GM12878 (cell line): Measurements from ENCODE around the gene SEC23IP. TPM values are rescaled to one million over a fixed set of nuclear protein-coding genes. Genes with fewer than 3 reads are reported as not detected.
A peak's percentile ranks its signal among the peaks of the same experiment; 100 is the strongest.

Experiments used
- ATAC-seq: fragments of 200-7000 bp; cut with Tn5 transposase; 3 replicates; pipeline ENCODE4 v1.9.1; 2020; ENCODE audit warnings: mild to moderate bottlenecking, moderate library complexity
- Bru-seq: library from RNA; stranded (reverse); fragments of 400-500 nt; gene quantifications from one replicate; lab custom pipeline; 2021; lab: Mats Ljungman, UMichigan
- BruChase-seq, 2 experiments: library from RNA; stranded (reverse); fragments of 400-500 nt; gene quantifications; one replicate each; lab custom pipeline; 2021; lab: Mats Ljungman, UMichigan
- BruUV-seq: library from RNA; stranded (reverse); fragments of 400-500 nt; replicated peaks from 2 replicates; lab custom pipeline; 2021; lab: Mats Ljungman, UMichigan
- CTCF ChIA-PET: fragments of 300-600 bp; sonication (Branson Sonifier 250); formaldehyde crosslinking; extraction: SDS; loops from one replicate; lab custom pipeline; 2021; ENCODE audit warnings: inconsistent platforms; lab: Yijun Ruan, JAX
- POLR2A ChIA-PET: fragments of 350-600 bp; formaldehyde crosslinking; extraction: SDS; loops from one replicate; lab custom pipeline; 2021; ENCODE audit warnings: inconsistent platforms; lab: Charles Lee
- RAD21 ChIA-PET: fragments of 300-600 bp; sonication (Branson Sonifier 250); formaldehyde crosslinking; loops from one replicate; lab custom pipeline; 2023; ENCODE audit warnings: antibody characterized with exemption; ENCODE audit not compliant: unreplicated experiment; lab: Charles Lee
- SMC1A ChIA-PET: fragments of 300-600 bp; sonication (Branson Sonifier 250); formaldehyde crosslinking; loops from one replicate; lab custom pipeline; 2023; ENCODE audit not compliant: unreplicated experiment, uncharacterized antibody; lab: Charles Lee
- DNase-seq: peaks from one replicate; pipeline ENCODE4 v3.0.0-alpha.2; 2011; ENCODE audit warnings: low read depth, low spot score
- FAIRE-seq: peaks from 3 replicates; lab custom pipeline; 2011; peaks lifted over from hg19 to GRCh38; lab: Jason Lieb, UNC
- H2AFZ ChIP-seq: 2 replicates; pipeline ENCODE4 v1.6.0; 2011; ENCODE audit warnings: low read depth, low read length, control low read depth; ENCODE audit not compliant: control insufficient read depth
- H3K27ac ChIP-seq: 2 replicates; pipeline ENCODE4 v1.5.1; 2011; ENCODE audit warnings: control low read depth; ENCODE audit not compliant: control insufficient read depth, insufficient read depth
- H3K27me3 ChIP-seq, 2 experiments: replicated peaks in 1 of 2; 2 replicates each; pipeline versions ENCODE4 v1.6.0 to v1.6.1; 2011; ENCODE audit warnings: low read length in 1 of 2; ENCODE audit not compliant: control insufficient read depth in 2 of 2, insufficient read depth in 2 of 2
- H3K36me3 ChIP-seq, 2 experiments: 2 replicates each; pipeline ENCODE4 v1.5.1; 2011; ENCODE audit warnings: low read length in 1 of 2; ENCODE audit not compliant: control insufficient read depth in 2 of 2, insufficient read depth in 2 of 2
- H3K4me1 ChIP-seq: 2 replicates; pipeline ENCODE4 v1.6.1; 2011; ENCODE audit warnings: mild to moderate bottlenecking, low read length, moderate library complexity, mixed read lengths; ENCODE audit not compliant: control insufficient read depth, insufficient read depth
- H3K4me2 ChIP-seq: 2 replicates; pipeline ENCODE4 v1.6.0; 2011; ENCODE audit warnings: control low read depth; ENCODE audit not compliant: control insufficient read depth, insufficient read depth
- H3K4me3 ChIP-seq: fragments of 200-600 bp; sonication (generic); 2 replicates; pipeline ENCODE4 v1.5.1; 2016
- H3K79me2 ChIP-seq: 2 replicates; pipeline ENCODE4 v1.6.0; 2011; ENCODE audit warnings: low read length; ENCODE audit not compliant: control insufficient read depth, insufficient read depth
- H3K9ac ChIP-seq: 2 replicates; pipeline ENCODE4 v1.8.0; 2011; ENCODE audit warnings: low read length, control low read depth, mixed read lengths; ENCODE audit not compliant: control insufficient read depth, insufficient read depth
- H3K9me3 ChIP-seq: replicated peaks from 3 replicates; pipeline ENCODE4 v1.5.1; 2011; ENCODE audit warnings: mild to moderate bottlenecking, low read length; ENCODE audit not compliant: control insufficient read depth, insufficient read depth
- H4K20me1 ChIP-seq: 2 replicates; pipeline ENCODE4 v1.6.0; 2011; ENCODE audit not compliant: control insufficient read depth, insufficient read depth
- E2F4 ChIP-seq: IDR thresholded peaks from 2 replicates; pipeline ENCODE4 v1.6.1; 2012; ENCODE audit warnings: low read depth, low read length, improper control_type of control experiment
- LARP7 ChIP-seq: fragments of 450-650 bp; IDR thresholded peaks from 2 replicates; pipeline ENCODE4 v1.6.1; 2017; ENCODE audit warnings: mild to moderate bottlenecking
- YY1 ChIP-seq: IDR thresholded peaks from 2 replicates; pipeline ENCODE4 v1.6.1; 2011; ENCODE audit warnings: low read depth, mild to moderate bottlenecking, low read length
- ZNF217 ChIP-seq: fragments of 450-650 bp; IDR thresholded peaks from 2 replicates; pipeline ENCODE4 v1.6.1; 2017; ENCODE audit warnings: antibody characterized with exemption, mild to moderate bottlenecking
- WGBS: methylation state at CpG from one replicate; pipeline ENCODE4 v1.1.6; 2016; ENCODE audit warnings: low lambda C conversion rate; ENCODE audit not compliant: insufficient replicate concordance, insufficient coverage; ENCODE audit errors: missing lambda C conversion rate; 5-methylcytosine and 5-hydroxymethylcytosine counted together
- in situ Hi-C: fragments of 300-500 bp; cut with MboI; formaldehyde crosslinking; loops from 9 replicates; pipeline ENCODE4 v1.14.3; 2018; ENCODE audit warnings: mixed read lengths
- intact Hi-C: fragments of 100-400 bp; cut with micrococcal nuclease; formaldehyde crosslinking; loops from one replicate; pipeline ENCODE4 v1.14.2; 2022; ENCODE audit not compliant: unreplicated experiment
- long read RNA-seq, 2 experiments: library from polyadenylated mRNA; unstranded; transcript quantifications; one replicate each; pipeline ENCODE4 v2.0.0, GENCODE V29; 2019 to 2020
- polyA minus RNA-seq, 3 experiments: library from RNA; depleted of rRNA, polyadenylated mRNA; stranded (reverse); fragments of >200 nt; gene quantifications; 2 replicates each; pipeline ENCODE4 v1.2.3, GENCODE V29; 2011
- polyA plus RNA-seq, 11 experiments: library from polyadenylated mRNA; depleted of rRNA in 4 of 11; unstranded in 6 of 11; stranded (reverse) in 5 of 11; fragments of >200 nt; fragmentation: Nextera tagmentation in 4 of 11; fragmentation: Illumina TruSeq in 1 of 11; extraction: Ambion mirVana in 4 of 11; extraction: Trizol in 1 of 11; gene quantifications; 1 replicate in 1 of 11; 2 replicates in 10 of 11; pipeline versions ENCODE4 v1.2.1 to v1.2.3, GENCODE V29; 2011 to 2016; ENCODE audit warnings: inconsistent platforms in 2 of 11, missing spikeins in 2 of 11, low read depth in 1 of 11
- total RNA-seq, 4 experiments: library from RNA; depleted of rRNA in 3 of 4; stranded (reverse); fragments of >200 nt in 3 of 4; fragmentation: Illumina TruSeq in 1 of 4; extraction: Trizol in 1 of 4; gene quantifications; 2 replicates each; pipeline versions ENCODE4 v1.2.1 to v1.2.3, GENCODE V29; 2013 to 2021
- TF ChIP-seq, protein P1 (sequence below): IDR thresholded peaks from 2 replicates; pipeline ENCODE4 v1.6.1; 2012; ENCODE audit warnings: improper control_type of control experiment, low read depth, low read length; ENCODE audit not compliant: insufficient replicate concordance
- TF ChIP-seq, protein P2 (sequence below): IDR thresholded peaks from 2 replicates; pipeline ENCODE4 v1.6.1; 2011; ENCODE audit warnings: low read depth, low read length, improper control_type of control experiment, borderline replicate concordance

The SEC23IP gene
- 61.1 and 62.2 TPM in 2 replicates for total RNA-seq (2013; cell fraction: nucleolus; rRNA removed)
- total RNA-seq (2014; rRNA removed): 21.6 and 30.3 TPM in 2 replicates
- 26.8 and 30.7 TPM in 2 replicates for total RNA-seq (2014; rRNA removed; fragmentation: Illumina TruSeq; extraction: Trizol)
- total RNA-seq (2021): 71.9 and 82.5 TPM in 2 replicates
- polyA plus RNA-seq (2011; ENCODE audit: low read depth): 18.5 TPM
- 29.9 and 38.3 TPM in 2 replicates for polyA plus RNA-seq (2011; rRNA removed)
- polyA plus RNA-seq (2011; cell fraction: cytosol; rRNA removed): 32.3 and 34.9 TPM in 2 replicates
- polyA plus RNA-seq (2011; cell fraction: nucleus; rRNA removed): 32.4 and 38.1 TPM in 2 replicates
- polyA plus RNA-seq (2012): 21.4 and 27.7 TPM in 2 replicates
- 68.0 and 68.4 TPM in 2 replicates for polyA plus RNA-seq (2014; fragmentation: Illumina TruSeq; extraction: Trizol)
- polyA plus RNA-seq (2014; fragmentation: Nextera tagmentation; extraction: Ambion mirVana): 10 to 100 TPM; 15.1 to 20.8 TPM
- 33.6 and 39.0 TPM in 2 replicates for polyA plus RNA-seq (2014; rRNA removed)
- polyA plus RNA-seq (2016; fragmentation: Nextera tagmentation; extraction: Ambion mirVana): 10 to 100 TPM; 72.2 to 79.2 TPM
- 78.5 and 98.5 TPM in 2 replicates for polyA minus RNA-seq (2011; rRNA and poly(A)+ RNA removed)
- 19.8 and 27.0 TPM in 2 replicates for polyA minus RNA-seq (2011; cell fraction: cytosol; rRNA and poly(A)+ RNA removed)
- 14.6 and 26.2 TPM in 2 replicates for polyA minus RNA-seq (2011; cell fraction: nucleus; rRNA and poly(A)+ RNA removed)
- Bru-seq, nascent RNA: percentile 80 among the genes with signal in this experiment
- BruChase-seq, experiment 1, labeled RNA remaining after a 6-hour chase: percentile 87 among the genes with signal in this experiment
- percentile 89 among the genes with signal in this experiment for BruChase-seq, experiment 2, labeled RNA remaining after a 2-hour chase
- long read RNA-seq, experiment 1, full-length matches to known transcripts: 7 of 32 reads
- long read RNA-seq, experiment 1, partial matches to known transcripts: 20 of 32 reads
- long read RNA-seq, experiment 1, other reads (novel, unspliced or antisense): 5 of 32 reads
- long read RNA-seq, experiment 2, full-length matches to known transcripts: 14 of 124 reads
- long read RNA-seq, experiment 2, partial matches to known transcripts: 81 of 124 reads
- long read RNA-seq, experiment 2, other reads (novel, unspliced or antisense): 29 of 124 reads

DNA sequence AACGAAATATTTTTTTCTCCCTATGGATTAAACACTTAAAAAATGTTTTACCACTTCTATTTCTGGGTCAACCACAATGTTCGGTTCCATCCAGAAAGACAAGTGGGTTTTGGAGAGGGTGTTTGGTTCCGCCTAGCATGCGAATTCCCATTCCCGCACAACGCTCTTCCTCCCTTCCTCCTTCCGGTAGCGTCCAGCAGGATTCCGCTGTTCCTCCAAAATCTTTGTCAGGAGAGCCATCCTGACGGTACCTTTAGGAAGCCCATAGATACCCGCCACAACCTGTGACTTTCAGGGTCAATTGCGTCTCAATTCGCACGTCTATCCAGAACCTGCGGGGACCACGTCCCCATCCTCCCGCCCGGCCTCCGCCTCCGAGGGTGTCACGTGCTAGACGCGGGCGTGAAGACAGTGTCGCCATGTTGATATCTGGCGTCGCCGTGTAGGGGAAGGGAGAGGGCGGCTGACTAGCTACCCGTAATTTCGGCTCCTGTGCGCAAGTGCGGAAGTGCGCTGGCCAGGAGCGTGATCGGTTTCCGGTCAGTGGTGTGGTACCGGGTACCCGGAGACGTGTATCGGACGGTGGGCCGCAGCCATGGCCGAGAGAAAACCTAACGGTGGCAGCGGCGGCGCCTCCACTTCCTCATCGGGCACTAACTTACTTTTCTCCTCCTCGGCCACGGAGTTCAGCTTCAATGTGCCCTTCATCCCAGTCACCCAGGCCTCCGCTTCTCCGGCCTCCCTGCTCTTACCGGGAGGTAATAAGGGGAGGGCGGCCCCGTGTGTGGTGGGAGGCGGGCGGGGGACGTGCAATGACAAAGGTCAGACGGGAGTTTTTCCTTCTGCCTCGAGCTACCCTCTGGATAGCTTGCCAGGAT, at the start of gene SEC23IP:
Gene SEC23IP (plus strand): TSS at position 543 of the 878 bp plus-strand sequence. CDS start 53 bp downstream, at position 596.
- SMC1A ChIA-PET: interaction anchor here (0.6 to 1.5 kb wide), 11 partner anchors 9 to 319 kb away, joined by 3 to 11 read pairs (median 3); partner anchors contain the start of gene MCMBP
- peak; percentile 93 for DNase-seq
- peak within 1 kb of the TSS; percentile 64 for H3K27ac ChIP-seq
- H3K9me3 ChIP-seq: no peaks in the 10 kb centered on the region; the same call in 2 of the 3 replicates
- CTCF ChIA-PET: interaction anchor here (1.9 to 4.5 kb wide), 2 partner anchors 21 to 142 kb away, joined by 9 to 33 read pairs; partner anchors contain the start of gene MCMBP
- H2AFZ ChIP-seq: peak within 1 kb of the TSS; percentile 97
- H3K36me3 ChIP-seq: no peaks in the 10 kb centered on the region
- POLR2A ChIA-PET: interaction anchor here (0.5 to 5.5 kb wide), 5 partner anchors 9 to 147 kb away, joined by 3 to 69 read pairs (median 4); partner anchors contain the start of gene MCMBP
- RAD21 ChIA-PET: interaction anchor here (0.6 to 2.1 kb wide), 5 partner anchors 20 to 649 kb away, joined by 3 to 23 read pairs (median 3); partner anchors contain the start of gene MCMBP
- peak within 1 kb of the TSS; percentile 83 for H3K4me2 ChIP-seq
- H4K20me1 ChIP-seq: no peaks in the 10 kb centered on the region
- H3K79me2 ChIP-seq: peaks cover 47% of the 10 kb centered on the region
- no peaks in the 10 kb centered on the region for H3K27me3 ChIP-seq
- peak within 1 kb of the TSS; percentile 80 for H3K4me3 ChIP-seq
- H3K9ac ChIP-seq: peak within 1 kb of the TSS; percentile 76
- intact Hi-C loops (loop anchor here (1.0 kb wide), 1 partner anchor 19 kb away; no protein-coding TSS in a partner anchor), in situ Hi-C loops (no loop called here)
- peak; percentile 84 for FAIRE-seq
- peak; percentile 98 for ATAC-seq
- WGBS: 1% methylated on average over 56 of the region's 61 CpGs
- TSS peak; percentile 97 for BruUV-seq
- H3K4me1 ChIP-seq: no peaks in the 10 kb centered on the region
- TF ChIP-seq, protein P1, sequence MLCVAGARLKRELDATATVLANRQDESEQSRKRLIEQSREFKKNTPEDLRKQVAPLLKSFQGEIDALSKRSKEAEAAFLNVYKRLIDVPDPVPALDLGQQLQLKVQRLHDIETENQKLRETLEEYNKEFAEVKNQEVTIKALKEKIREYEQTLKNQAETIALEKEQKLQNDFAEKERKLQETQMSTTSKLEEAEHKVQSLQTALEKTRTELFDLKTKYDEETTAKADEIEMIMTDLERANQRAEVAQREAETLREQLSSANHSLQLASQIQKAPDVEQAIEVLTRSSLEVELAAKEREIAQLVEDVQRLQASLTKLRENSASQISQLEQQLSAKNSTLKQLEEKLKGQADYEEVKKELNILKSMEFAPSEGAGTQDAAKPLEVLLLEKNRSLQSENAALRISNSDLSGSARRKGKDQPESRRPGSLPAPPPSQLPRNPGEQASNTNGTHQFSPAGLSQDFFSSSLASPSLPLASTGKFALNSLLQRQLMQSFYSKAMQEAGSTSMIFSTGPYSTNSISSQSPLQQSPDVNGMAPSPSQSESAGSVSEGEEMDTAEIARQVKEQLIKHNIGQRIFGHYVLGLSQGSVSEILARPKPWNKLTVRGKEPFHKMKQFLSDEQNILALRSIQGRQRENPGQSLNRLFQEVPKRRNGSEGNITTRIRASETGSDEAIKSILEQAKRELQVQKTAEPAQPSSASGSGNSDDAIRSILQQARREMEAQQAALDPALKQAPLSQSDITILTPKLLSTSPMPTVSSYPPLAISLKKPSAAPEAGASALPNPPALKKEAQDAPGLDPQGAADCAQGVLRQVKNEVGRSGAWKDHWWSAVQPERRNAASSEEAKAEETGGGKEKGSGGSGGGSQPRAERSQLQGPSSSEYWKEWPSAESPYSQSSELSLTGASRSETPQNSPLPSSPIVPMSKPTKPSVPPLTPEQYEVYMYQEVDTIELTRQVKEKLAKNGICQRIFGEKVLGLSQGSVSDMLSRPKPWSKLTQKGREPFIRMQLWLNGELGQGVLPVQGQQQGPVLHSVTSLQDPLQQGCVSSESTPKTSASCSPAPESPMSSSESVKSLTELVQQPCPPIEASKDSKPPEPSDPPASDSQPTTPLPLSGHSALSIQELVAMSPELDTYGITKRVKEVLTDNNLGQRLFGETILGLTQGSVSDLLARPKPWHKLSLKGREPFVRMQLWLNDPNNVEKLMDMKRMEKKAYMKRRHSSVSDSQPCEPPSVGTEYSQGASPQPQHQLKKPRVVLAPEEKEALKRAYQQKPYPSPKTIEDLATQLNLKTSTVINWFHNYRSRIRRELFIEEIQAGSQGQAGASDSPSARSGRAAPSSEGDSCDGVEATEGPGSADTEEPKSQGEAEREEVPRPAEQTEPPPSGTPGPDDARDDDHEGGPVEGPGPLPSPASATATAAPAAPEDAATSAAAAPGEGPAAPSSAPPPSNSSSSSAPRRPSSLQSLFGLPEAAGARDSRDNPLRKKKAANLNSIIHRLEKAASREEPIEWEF: no peak
- TF ChIP-seq YY1: peak; percentile 100
- TF ChIP-seq E2F4: no peak
- TF ChIP-seq, protein P2, sequence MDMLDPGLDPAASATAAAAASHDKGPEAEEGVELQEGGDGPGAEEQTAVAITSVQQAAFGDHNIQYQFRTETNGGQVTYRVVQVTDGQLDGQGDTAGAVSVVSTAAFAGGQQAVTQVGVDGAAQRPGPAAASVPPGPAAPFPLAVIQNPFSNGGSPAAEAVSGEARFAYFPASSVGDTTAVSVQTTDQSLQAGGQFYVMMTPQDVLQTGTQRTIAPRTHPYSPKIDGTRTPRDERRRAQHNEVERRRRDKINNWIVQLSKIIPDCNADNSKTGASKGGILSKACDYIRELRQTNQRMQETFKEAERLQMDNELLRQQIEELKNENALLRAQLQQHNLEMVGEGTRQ: peak; percentile 85
- 0 out of 2 replicates have a peak, but pooled peaks have one; percentile 18 for TF ChIP-seq ZNF217
- TF ChIP-seq LARP7: peak; percentile 84; the same call in 1 of the 2 replicates
